Thoracic aorta (tissue), 2 donors: ENCODE results near the gene TTC7B. TPM values are rescaled to one million over a fixed set of nuclear protein-coding genes. Genes with fewer than 3 reads are reported as not detected.

Experiments
- ATAC-seq: fragments of 150-250 bp; one replicate; pipeline ENCODE4 v1.8.0; 2017; ENCODE audit warnings: low read depth; ENCODE audit not compliant: insufficient number of reproducible peaks, low FRiP score
- DNase-seq: peaks from one replicate; pipeline ENCODE4 v3.0.0-alpha.2; 2020; ENCODE audit warnings: low spot score
- H3K27ac ChIP-seq, 2 donors: fragments of 200-600 bp; sonication (generic); 1 replicate in 1 of 2; 2 replicates in 1 of 2; pipeline ENCODE4 v1.5.1; 2016; ENCODE audit warnings: mild to moderate bottlenecking in 2 of 2, moderate library complexity in 2 of 2
- H3K27me3 ChIP-seq: fragments of 200-600 bp; sonication (generic); replicated peaks from 2 replicates; pipeline ENCODE4 v1.6.0; 2016; ENCODE audit warnings: mild to moderate bottlenecking; ENCODE audit not compliant: insufficient read depth
- H3K36me3 ChIP-seq: fragments of 200-600 bp; sonication (generic); one replicate; pipeline ENCODE4 v1.5.1; 2016
- H3K4me1 ChIP-seq, 2 donors: fragments of 200-600 bp; sonication (generic); 1 replicate in 1 of 2; 2 replicates in 1 of 2; pipeline versions ENCODE4 v1.5.1 to v1.6.0; 2016; ENCODE audit warnings: low read depth in 2 of 2, mild to moderate bottlenecking in 1 of 2; ENCODE audit not compliant: control insufficient read depth in 1 of 2
- H3K4me3 ChIP-seq: fragments of 200-600 bp; sonication (generic); 2 replicates; pipeline ENCODE4 v1.5.1; 2016; ENCODE audit warnings: mild to moderate bottlenecking
- H3K9me3 ChIP-seq: fragments of 200-600 bp; sonication (generic); 2 replicates; pipeline ENCODE4 v1.5.1; 2016
- CTCF ChIP-seq: fragments of 200-600 bp; sonication (generic); IDR thresholded peaks from one replicate; pipeline ENCODE4 v1.5.1; 2019; ENCODE audit warnings: antibody characterized with exemption
- total RNA-seq, 2 donors: library from RNA; depleted of rRNA; stranded (reverse); fragments of >200 nt; gene quantifications; one replicate each; pipeline versions ENCODE4 v1.1.0 to v1.2.3, GENCODE V29; 2016

Gene TTC7B
- total RNA-seq, 2 donors from 2014 or later: 38.9 to 56.3 TPM

GRCh38 chr14:90742729-90743128, 73.5 kb downstream of the TTC7B start:
- peak overlapping the region; percentile 71 to 82 for H3K27ac ChIP-seq
- ATAC-seq (no peak), DNase-seq (no peak)
- H3K9me3 ChIP-seq: no peaks in the 10 kb centered on the region
- peaks cover 12 to 45% of the 10 kb centered on the region in 2 donors for H3K4me1 ChIP-seq
- no peaks in the 10 kb centered on the region for H3K36me3 ChIP-seq
- no peak overlapping the region for H3K4me3 ChIP-seq
- no peaks in the 10 kb centered on the region for H3K27me3 ChIP-seq
- TF ChIP-seq CTCF: no peak

- H3K9me3 ChIP-seq: no peaks in the 10 kb centered on the region
- TF ChIP-seq CTCF: no peak
- no peak overlapping the region for H3K4me3 ChIP-seq
- ATAC-seq: no peak
- no peaks in the 10 kb centered on the region for H3K27me3 ChIP-seq
- peaks cover 12 to 45% of the 10 kb centered on the region in 2 donors for H3K4me1 ChIP-seq
- DNase-seq: no peak
- H3K27ac ChIP-seq: peak overlapping the region; percentile 71 to 82
- no peaks in the 10 kb centered on the region for H3K36me3 ChIP-seq
Measured at GRCh38 chr14:90742252-90742651, 74.0 kb downstream of the TTC7B start.

- peak overlapping the region; percentile 71 to 82 for H3K27ac ChIP-seq
- no peak for DNase-seq
Measured at GRCh38 chr14:90741682-90741946, 74.6 kb downstream of the TTC7B start.

GRCh38 chr14:90740946-90741681, 75.1 kb downstream of the TTC7B start:
- Histone ChIP-seq H3K9me3 (no peaks in the 10 kb centered on the region), H3K4me1 (peaks cover 12 to 45% of the 10 kb centered on the region in 2 donors), H3K27me3 (no peaks in the 10 kb centered on the region), H3K36me3 (no peaks in the 10 kb centered on the region), H3K27ac (peak overlapping the region in 1 of 2 donors; percentile 71), H3K4me3 (no peak overlapping the region)
- no peak for TF ChIP-seq CTCF
- no peak for ATAC-seq
- DNase-seq: no peak

More at GRCh38 chr14:90741682-90741946, 74.6 kb downstream of the TTC7B start:
- Histone ChIP-seq H3K4me3 (no peak overlapping the region), H3K4me1 (peaks cover 12 to 45% of the 10 kb centered on the region in 2 donors), H3K27me3 (no peaks in the 10 kb centered on the region), H3K36me3 (no peaks in the 10 kb centered on the region), H3K9me3 (no peaks in the 10 kb centered on the region)
- TF ChIP-seq CTCF: no peak
- ATAC-seq: no peak

GRCh38 chr14:90740081-90740480, 76.1 kb downstream of the TTC7B start:
- ATAC-seq: no peak
- no peak for TF ChIP-seq CTCF
- H3K4me1 ChIP-seq: peaks cover 12 to 45% of the 10 kb centered on the region in 2 donors
- H3K4me3 ChIP-seq: no peak overlapping the region
- DNase-seq: no peak
- H3K27me3 ChIP-seq: no peaks in the 10 kb centered on the region
- no peak overlapping the region for H3K27ac ChIP-seq
- no peaks in the 10 kb centered on the region for H3K36me3 ChIP-seq
- no peaks in the 10 kb centered on the region for H3K9me3 ChIP-seq
